ENCODE measurements around the gene SLC25A23. TPM values are rescaled to one million over a fixed set of nuclear protein-coding genes. Genes with fewer than 3 reads are reported as not detected.
A peak's percentile ranks its signal among the peaks of the same experiment; 100 is the strongest.

Gene SLC25A23
- total and polyA plus RNA-seq, 10 of the 15 experiments (the other 5 are each of a cell fraction or from before 2014, with no cell fraction given) = 10.2 to 85.8 (median 50.0) TPM

GRCh38 chr19:6459262-6460098 is at the start of gene SLC25A23 (continued):
- TF ChIP-seq CBX3 (IDR thresholded peaks at IDR 0.05; ENCODE audit: borderline replicate concordance, low read depth) (no peak), BHLHE40 (IDR thresholded peaks at IDR 0.05; ENCODE audit: borderline replicate concordance in 1 of 2, low read depth in 2 of 2, low read length in 1 of 2) (peak in 1 of 2 experiments; percentile 46; a peak in 1 of 4 replicates), SIX5 (IDR thresholded peaks at IDR 0.05; ENCODE audit: low read depth, low read length, severe bottlenecking) (no peak), REST (IDR thresholded peaks at IDR 0.05; ENCODE audit: low read depth, low read length) (no peak), ZNF217 (IDR thresholded peaks at IDR 0.05) (no peak), ASH2L (IDR thresholded peaks at IDR 0.05; ENCODE audit: borderline replicate concordance, low read depth) (no peak), SRF (IDR thresholded peaks at IDR 0.05; ENCODE audit: low read depth in 2 of 2, low read length in 2 of 2) (no peak), ZBED1 (IDR thresholded peaks at IDR 0.05; ENCODE audit: borderline replicate concordance) (no peak), PML (IDR thresholded peaks at IDR 0.05; ENCODE audit: low read length) (no peak), YY1 (IDR thresholded peaks at IDR 0.05; ENCODE audit: low read depth, low read length) (peak; percentile 44; the same call in 1 of the 2 replicates), POLR2AphosphoS2 (IDR thresholded peaks at IDR 0.05; ENCODE audit: low read depth, low read length) (no peak; the same call in 1 of the 2 replicates), GATAD2B (conservative IDR thresholded peaks at IDR 0.05; ENCODE audit: low read depth) (peak; percentile 71; the same call in 1 of the 2 replicates), MYC (IDR thresholded peaks at IDR 0.05; ENCODE audit: insufficient read depth, insufficient read length, insufficient replicate concordance, low read length, severe bottlenecking) (no peak), ZNF274 (IDR thresholded peaks at IDR 0.05; ENCODE audit: insufficient read depth, insufficient read length) (no peak), SMC3 (IDR thresholded peaks at IDR 0.05; ENCODE audit: borderline replicate concordance, low read length) (no peak), EGR1 (IDR thresholded peaks at IDR 0.05; ENCODE audit: borderline replicate concordance in 1 of 2, low read depth in 2 of 2, low read length in 2 of 2) (peak in 1 of 2 experiments; percentile 72; a peak in 1 of 3 replicates), POLR2A (IDR thresholded peaks at IDR 0.05; ENCODE audit: low read depth, low read length) (peak; percentile 62), NFXL1 (IDR thresholded peaks at IDR 0.05; ENCODE audit: borderline replicate concordance) (no peak), ZBTB4 (CRISPR knock-in tag; IDR thresholded peaks at IDR 0.05) (no peak), FOXM1 (IDR thresholded peaks at IDR 0.05; ENCODE audit: low read depth, low read length) (no peak), PBX3 (IDR thresholded peaks at IDR 0.05; ENCODE audit: insufficient replicate concordance, low read depth, low read length) (no peak), STAT1 (conservative IDR thresholded peaks at IDR 0.05) (no peak), PAX8 (IDR thresholded peaks at IDR 0.05) (no peak)
